ENCODE data around the gene REN.

DNA sequence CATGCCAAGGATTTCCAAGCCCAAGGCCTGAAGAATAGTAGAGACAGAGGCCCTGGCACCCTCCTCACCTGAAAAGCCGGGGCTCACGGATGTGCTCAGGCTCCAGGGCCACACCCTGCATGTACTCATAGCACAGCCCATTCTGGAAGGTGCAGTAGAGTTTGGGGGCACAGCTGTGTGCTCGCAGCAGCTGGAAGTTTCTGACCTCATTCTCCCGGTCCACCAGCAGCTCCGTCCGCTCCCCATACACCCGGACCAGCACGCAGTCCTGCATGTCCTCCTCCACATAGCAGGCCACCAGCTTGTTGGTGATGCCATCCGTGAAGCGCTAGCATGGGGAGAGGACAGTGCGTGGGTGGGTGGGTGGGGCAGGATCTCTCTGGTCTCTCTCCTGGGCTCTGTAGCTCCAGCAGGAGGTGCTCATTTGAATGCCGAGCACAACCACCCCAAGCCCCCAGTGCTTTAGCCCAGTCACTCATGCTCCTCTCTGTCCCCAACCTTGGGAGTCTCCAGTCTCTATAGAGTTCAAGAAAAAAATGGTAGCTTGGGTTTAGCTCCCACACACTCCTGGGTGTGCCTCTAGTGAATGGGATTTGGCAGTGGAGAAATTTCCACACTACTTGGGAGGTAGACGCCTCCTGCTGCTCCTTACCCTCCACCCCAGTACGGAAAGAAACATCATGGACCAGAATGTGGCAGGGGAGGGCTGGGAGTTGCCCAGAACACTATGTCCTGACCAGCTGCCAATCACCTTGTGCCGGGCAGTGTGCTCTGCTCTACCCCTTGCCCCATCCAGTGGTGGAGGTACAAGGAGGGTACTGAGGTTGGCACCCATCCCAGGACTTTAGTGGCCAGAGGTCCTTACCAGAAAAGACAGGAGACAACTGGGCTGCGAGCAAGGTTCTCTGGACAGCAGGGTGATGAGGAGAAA lies 16.2 kb downstream of the REN start:
- TF ChIP-seq, protein P1, sequence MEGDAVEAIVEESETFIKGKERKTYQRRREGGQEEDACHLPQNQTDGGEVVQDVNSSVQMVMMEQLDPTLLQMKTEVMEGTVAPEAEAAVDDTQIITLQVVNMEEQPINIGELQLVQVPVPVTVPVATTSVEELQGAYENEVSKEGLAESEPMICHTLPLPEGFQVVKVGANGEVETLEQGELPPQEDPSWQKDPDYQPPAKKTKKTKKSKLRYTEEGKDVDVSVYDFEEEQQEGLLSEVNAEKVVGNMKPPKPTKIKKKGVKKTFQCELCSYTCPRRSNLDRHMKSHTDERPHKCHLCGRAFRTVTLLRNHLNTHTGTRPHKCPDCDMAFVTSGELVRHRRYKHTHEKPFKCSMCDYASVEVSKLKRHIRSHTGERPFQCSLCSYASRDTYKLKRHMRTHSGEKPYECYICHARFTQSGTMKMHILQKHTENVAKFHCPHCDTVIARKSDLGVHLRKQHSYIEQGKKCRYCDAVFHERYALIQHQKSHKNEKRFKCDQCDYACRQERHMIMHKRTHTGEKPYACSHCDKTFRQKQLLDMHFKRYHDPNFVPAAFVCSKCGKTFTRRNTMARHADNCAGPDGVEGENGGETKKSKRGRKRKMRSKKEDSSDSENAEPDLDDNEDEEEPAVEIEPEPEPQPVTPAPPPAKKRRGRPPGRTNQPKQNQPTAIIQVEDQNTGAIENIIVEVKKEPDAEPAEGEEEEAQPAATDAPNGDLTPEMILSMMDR (IDR thresholded peaks at IDR 0.05; ENCODE audit: low read length): no peak
- no peak for TF ChIP-seq EZH2 (IDR thresholded peaks at IDR 0.05; ENCODE audit: borderline replicate concordance, low read length)
